T47D (cell line): ENCODE results near the gene CYP2W1.

ENCODE experiments used
- DNase-seq, 2 experiments: peaks; one replicate each; pipeline versions ENCODE4 v3.0.0 to v3.0.0-alpha.2; 2011 to 2012; ENCODE audit warnings: low read depth in 1 of 2, low spot score in 1 of 2
- JUND ChIP-seq: IDR thresholded peaks from 2 replicates; pipeline ENCODE4 v1.6.1; 2012; ENCODE audit warnings: low read depth
- in situ Hi-C: cut with HindIII; loops from 2 replicates; pipeline ENCODE4 v1.10.0; 2016; ENCODE audit warnings: low sequenced_read_pairs, low pct_unique_long_range_greater_than_20kb

CYP2W1 gene

GRCh38 chr7:944744-945143 is 38.2 kb upstream of the CYP2W1 start:
- in situ Hi-C loops, result no loop called here
- DNase-seq, result no peak
- no peak for TF ChIP-seq JUND

- no peak for TF ChIP-seq JUND
- in situ Hi-C loops, result no loop called here
- DNase-seq, result peak in 1 of 2 experiments; percentile 21
Measured at GRCh38 chr7:945147-945555, 37.8 kb upstream of the CYP2W1 start.

GRCh38 chr7:945556-946255 is 37.3 kb upstream of the CYP2W1 start:
- in situ Hi-C loops, result no loop called here
- no peak for TF ChIP-seq JUND
- peak; percentile 96 to 99 for DNase-seq

- in situ Hi-C loops, result no loop called here
- TF ChIP-seq JUND, result no peak
- no peak for DNase-seq
Measured at GRCh38 chr7:946256-946996, 36.6 kb upstream of the CYP2W1 start.

- in situ Hi-C loops, result no loop called here
- TF ChIP-seq JUND, result no peak
- DNase-seq, result no peak
Measured at GRCh38 chr7:947391-948210, 35.4 kb upstream of the CYP2W1 start.

GRCh38 chr7:949021-949934 is 33.7 kb upstream of the CYP2W1 start:
- no peak for TF ChIP-seq JUND
- in situ Hi-C loops, result no loop called here
- DNase-seq, result no peak

GRCh38 chr7:951881-952547 is 31.0 kb upstream of the CYP2W1 start:
- no peak for TF ChIP-seq JUND

GRCh38 chr7:952548-953441 is 30.2 kb upstream of the CYP2W1 start:
- no peak for DNase-seq
- no peak for TF ChIP-seq JUND
- in situ Hi-C loops, result no loop called here

More at GRCh38 chr7:951881-952547, 31.0 kb upstream of the CYP2W1 start:
- in situ Hi-C loops, result no loop called here
- DNase-seq, result no peak

- DNase-seq, result peak; percentile 91 to 96
- no peak for TF ChIP-seq JUND
- in situ Hi-C loops, result no loop called here
Measured at GRCh38 chr7:953547-954327, 29.2 kb upstream of the CYP2W1 start.
